HepG2 (cell line): ENCODE measurements around the gene EDAR. TPM values are rescaled to one million over a fixed set of nuclear protein-coding genes. Genes with fewer than 3 reads are reported as not detected.

Source experiments
- JARID2 ChIP-seq: sonication (generic); formaldehyde crosslinking; IDR thresholded peaks from 2 replicates; pipeline ENCODE4 v1.8.1; 2023; ENCODE audit warnings: missing genetic modification reagents, inconsistent platforms; ENCODE audit not compliant: insufficient replicate concordance
- MAFF ChIP-seq: IDR thresholded peaks from 2 replicates; pipeline ENCODE4 v1.6.1; 2011; ENCODE audit warnings: low read depth, low read length, improper control_type of control experiment
- MED13 ChIP-seq: sonication (generic); formaldehyde crosslinking; IDR thresholded peaks from 2 replicates; pipeline ENCODE4 v1.5.0; 2020; ENCODE audit warnings: missing genetic modification reagents
- RELA ChIP-seq: sonication (generic); formaldehyde crosslinking; IDR thresholded peaks from 2 replicates; pipeline ENCODE4 v1.4.0; 2020; ENCODE audit warnings: missing genetic modification reagents
- SAP130 ChIP-seq: IDR thresholded peaks from 2 replicates; pipeline ENCODE4 v1.6.1; 2016; ENCODE audit warnings: low read depth
- TARDBP ChIP-seq: sonication (generic); formaldehyde crosslinking; IDR thresholded peaks from 2 replicates; pipeline ENCODE4 v1.8.0; 2022; ENCODE audit warnings: mild to moderate bottlenecking, missing genetic modification reagents
- ZNF263 ChIP-seq: sonication (generic); formaldehyde crosslinking; IDR thresholded peaks from 2 replicates; pipeline ENCODE4 v1.4.0; 2020; ENCODE audit warnings: missing genetic modification reagents
- ZNF451 ChIP-seq: sonication (generic); formaldehyde crosslinking; IDR thresholded peaks from 2 replicates; pipeline ENCODE4 v1.5.0; 2020; ENCODE audit warnings: mild to moderate bottlenecking, missing genetic modification reagents
- polyA plus RNA-seq, 8 experiments: library from polyadenylated mRNA; depleted of rRNA in 3 of 8; stranded (reverse) in 7 of 8; unstranded in 1 of 8; fragments of >200 nt; fragmentation: Illumina TruSeq in 4 of 8; extraction: Trizol in 4 of 8; gene quantifications; 2 replicates each; pipeline versions ENCODE4 v1.2.1 to v1.2.3, GENCODE V29; 2011 to 2016; ENCODE audit warnings: low read depth in 4 of 8, missing spikeins in 1 of 8, mixed read lengths in 1 of 8; ENCODE audit not compliant: insufficient read depth in 1 of 8
- total RNA-seq, 5 experiments: library from RNA; depleted of rRNA; stranded (reverse); fragments of >200 nt; fragmentation: Illumina TruSeq; extraction: Trizol; gene quantifications; 2 replicates each; pipeline ENCODE4 v1.2.3, GENCODE V29; 2016; ENCODE audit warnings: low read depth in 1 of 5
- TF ChIP-seq, protein P1 (sequence below), 2 experiments: sonication (generic) in 1 of 2; formaldehyde crosslinking in 1 of 2; IDR thresholded peaks; 2 replicates each; pipeline versions ENCODE4 v1.4.0 to v1.6.1; 2016 to 2020; ENCODE audit warnings: borderline replicate concordance in 1 of 2, low read depth in 1 of 2, mild to moderate bottlenecking in 1 of 2, missing genetic modification reagents in 1 of 2
- TF ChIP-seq, protein P2 (sequence below), 2 experiments: sonication (generic) in 1 of 2; formaldehyde crosslinking in 1 of 2; IDR thresholded peaks; 2 replicates each; pipeline versions ENCODE4 v1.6.1 to v1.9.0; 2014 to 2022; ENCODE audit warnings: antibody characterized with exemption in 1 of 2, borderline replicate concordance in 1 of 2, inconsistent platforms in 1 of 2, low read depth in 1 of 2, missing genetic modification reagents in 1 of 2
- TF ChIP-seq, protein P3 (sequence below): sonication (generic); formaldehyde crosslinking; IDR thresholded peaks from 2 replicates; pipeline ENCODE4 v1.4.0; 2020; ENCODE audit warnings: missing genetic modification reagents, borderline replicate concordance

The EDAR gene
- total and polyA plus RNA-seq, 2 of the 13 experiments (the other 11 are each of a cell fraction or from before 2014, with no cell fraction given): not detected

DNA sequence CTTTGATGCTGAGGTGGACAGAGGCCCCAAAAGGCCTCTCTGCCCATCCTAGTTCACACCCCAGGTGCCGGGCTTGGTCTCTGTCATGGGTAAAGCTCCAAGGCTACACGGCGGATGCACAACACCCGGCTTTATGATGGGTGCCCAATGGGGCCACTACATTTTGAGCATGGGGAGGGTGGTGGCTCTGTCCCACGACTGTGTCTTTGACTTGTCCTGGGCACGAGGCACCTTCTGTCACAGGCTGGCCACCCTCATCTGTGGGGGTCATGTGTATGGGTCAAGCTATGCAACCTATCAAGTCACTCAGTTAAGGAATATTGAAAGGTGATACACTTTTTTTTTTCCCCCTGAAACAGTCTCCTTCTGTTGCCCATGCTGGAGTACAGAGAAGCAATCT lies 63.7 kb downstream of the EDAR start (continued):
- TF ChIP-seq, protein P1, sequence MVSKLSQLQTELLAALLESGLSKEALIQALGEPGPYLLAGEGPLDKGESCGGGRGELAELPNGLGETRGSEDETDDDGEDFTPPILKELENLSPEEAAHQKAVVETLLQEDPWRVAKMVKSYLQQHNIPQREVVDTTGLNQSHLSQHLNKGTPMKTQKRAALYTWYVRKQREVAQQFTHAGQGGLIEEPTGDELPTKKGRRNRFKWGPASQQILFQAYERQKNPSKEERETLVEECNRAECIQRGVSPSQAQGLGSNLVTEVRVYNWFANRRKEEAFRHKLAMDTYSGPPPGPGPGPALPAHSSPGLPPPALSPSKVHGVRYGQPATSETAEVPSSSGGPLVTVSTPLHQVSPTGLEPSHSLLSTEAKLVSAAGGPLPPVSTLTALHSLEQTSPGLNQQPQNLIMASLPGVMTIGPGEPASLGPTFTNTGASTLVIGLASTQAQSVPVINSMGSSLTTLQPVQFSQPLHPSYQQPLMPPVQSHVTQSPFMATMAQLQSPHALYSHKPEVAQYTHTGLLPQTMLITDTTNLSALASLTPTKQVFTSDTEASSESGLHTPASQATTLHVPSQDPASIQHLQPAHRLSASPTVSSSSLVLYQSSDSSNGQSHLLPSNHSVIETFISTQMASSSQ (IDR thresholded peaks at IDR 0.05; ENCODE audit: low read depth): no peak
- TF ChIP-seq, protein P1 (CRISPR knock-in tag; IDR thresholded peaks at IDR 0.05; ENCODE audit: borderline replicate concordance): no peak
- no peak for TF ChIP-seq RELA (CRISPR knock-in tag)
- no peak for TF ChIP-seq JARID2 (CRISPR knock-in tag)
- TF ChIP-seq, protein P2, sequence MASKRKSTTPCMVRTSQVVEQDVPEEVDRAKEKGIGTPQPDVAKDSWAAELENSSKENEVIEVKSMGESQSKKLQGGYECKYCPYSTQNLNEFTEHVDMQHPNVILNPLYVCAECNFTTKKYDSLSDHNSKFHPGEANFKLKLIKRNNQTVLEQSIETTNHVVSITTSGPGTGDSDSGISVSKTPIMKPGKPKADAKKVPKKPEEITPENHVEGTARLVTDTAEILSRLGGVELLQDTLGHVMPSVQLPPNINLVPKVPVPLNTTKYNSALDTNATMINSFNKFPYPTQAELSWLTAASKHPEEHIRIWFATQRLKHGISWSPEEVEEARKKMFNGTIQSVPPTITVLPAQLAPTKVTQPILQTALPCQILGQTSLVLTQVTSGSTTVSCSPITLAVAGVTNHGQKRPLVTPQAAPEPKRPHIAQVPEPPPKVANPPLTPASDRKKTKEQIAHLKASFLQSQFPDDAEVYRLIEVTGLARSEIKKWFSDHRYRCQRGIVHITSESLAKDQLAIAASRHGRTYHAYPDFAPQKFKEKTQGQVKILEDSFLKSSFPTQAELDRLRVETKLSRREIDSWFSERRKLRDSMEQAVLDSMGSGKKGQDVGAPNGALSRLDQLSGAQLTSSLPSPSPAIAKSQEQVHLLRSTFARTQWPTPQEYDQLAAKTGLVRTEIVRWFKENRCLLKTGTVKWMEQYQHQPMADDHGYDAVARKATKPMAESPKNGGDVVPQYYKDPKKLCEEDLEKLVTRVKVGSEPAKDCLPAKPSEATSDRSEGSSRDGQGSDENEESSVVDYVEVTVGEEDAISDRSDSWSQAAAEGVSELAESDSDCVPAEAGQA (IDR thresholded peaks at IDR 0.05; ENCODE audit: low read depth): no peak
- TF ChIP-seq, protein P2 (CRISPR knock-in tag; IDR thresholded peaks at IDR 0.05; ENCODE audit: borderline replicate concordance): no peak
- TF ChIP-seq MED13 (CRISPR knock-in tag): no peak
- no peak for TF ChIP-seq SAP130 (CRISPR knock-in tag)
- TF ChIP-seq ZNF263: no peak
- TF ChIP-seq, protein P3, sequence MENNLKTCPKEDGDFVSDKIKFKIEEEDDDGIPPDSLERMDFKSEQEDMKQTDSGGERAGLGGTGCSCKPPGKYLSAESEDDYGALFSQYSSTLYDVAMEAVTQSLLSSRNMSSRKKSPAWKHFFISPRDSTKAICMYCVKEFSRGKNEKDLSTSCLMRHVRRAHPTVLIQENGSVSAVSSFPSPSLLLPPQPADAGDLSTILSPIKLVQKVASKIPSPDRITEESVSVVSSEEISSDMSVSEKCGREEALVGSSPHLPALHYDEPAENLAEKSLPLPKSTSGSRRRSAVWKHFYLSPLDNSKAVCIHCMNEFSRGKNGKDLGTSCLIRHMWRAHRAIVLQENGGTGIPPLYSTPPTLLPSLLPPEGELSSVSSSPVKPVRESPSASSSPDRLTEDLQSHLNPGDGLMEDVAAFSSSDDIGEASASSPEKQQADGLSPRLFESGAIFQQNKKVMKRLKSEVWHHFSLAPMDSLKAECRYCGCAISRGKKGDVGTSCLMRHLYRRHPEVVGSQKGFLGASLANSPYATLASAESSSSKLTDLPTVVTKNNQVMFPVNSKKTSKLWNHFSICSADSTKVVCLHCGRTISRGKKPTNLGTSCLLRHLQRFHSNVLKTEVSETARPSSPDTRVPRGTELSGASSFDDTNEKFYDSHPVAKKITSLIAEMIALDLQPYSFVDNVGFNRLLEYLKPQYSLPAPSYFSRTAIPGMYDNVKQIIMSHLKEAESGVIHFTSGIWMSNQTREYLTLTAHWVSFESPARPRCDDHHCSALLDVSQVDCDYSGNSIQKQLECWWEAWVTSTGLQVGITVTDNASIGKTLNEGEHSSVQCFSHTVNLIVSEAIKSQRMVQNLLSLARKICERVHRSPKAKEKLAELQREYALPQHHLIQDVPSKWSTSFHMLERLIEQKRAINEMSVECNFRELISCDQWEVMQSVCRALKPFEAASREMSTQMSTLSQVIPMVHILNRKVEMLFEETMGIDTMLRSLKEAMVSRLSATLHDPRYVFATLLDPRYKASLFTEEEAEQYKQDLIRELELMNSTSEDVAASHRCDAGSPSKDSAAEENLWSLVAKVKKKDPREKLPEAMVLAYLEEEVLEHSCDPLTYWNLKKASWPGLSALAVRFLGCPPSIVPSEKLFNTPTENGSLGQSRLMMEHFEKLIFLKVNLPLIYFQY: no peak
- no peak for TF ChIP-seq ZNF451 (CRISPR knock-in tag)
- no peak for TF ChIP-seq MAFF
- no peak for TF ChIP-seq TARDBP (CRISPR knock-in tag)
